BE2C (cell line): ENCODE data around the gene DPM2.

Source experiments
- DNase-seq: peaks from one replicate; pipeline ENCODE4 v3.0.0-alpha.2; 2020
- H3K27me3 ChIP-seq: fragments of 250-450 bp; sonication (Bioruptor Pico); 2 replicates; pipeline ENCODE4 v1.5.1; 2020; ENCODE audit warnings: mild to moderate bottlenecking
- H3K36me3 ChIP-seq: fragments of 250-450 bp; sonication (Bioruptor Pico); 2 replicates; pipeline ENCODE4 v1.5.1; 2020; ENCODE audit warnings: mild to moderate bottlenecking
- H3K4me1 ChIP-seq: fragments of 250-450 bp; sonication (Bioruptor Pico); 2 replicates; pipeline ENCODE4 v1.5.1; 2020
- H3K4me3 ChIP-seq: 2 replicates; pipeline ENCODE4 v1.5.1; 2011; ENCODE audit warnings: low read depth, low read length
- H3K9me3 ChIP-seq: fragments of 250-450 bp; sonication (Bioruptor Pico); 2 replicates; pipeline ENCODE4 v1.5.1; 2020
- TF ChIP-seq, protein P1 (sequence below): IDR thresholded peaks from 2 replicates; pipeline ENCODE4 v1.5.1; 2012; ENCODE audit warnings: mild to moderate bottlenecking, low read depth, low read length

DPM2 gene

DNA sequence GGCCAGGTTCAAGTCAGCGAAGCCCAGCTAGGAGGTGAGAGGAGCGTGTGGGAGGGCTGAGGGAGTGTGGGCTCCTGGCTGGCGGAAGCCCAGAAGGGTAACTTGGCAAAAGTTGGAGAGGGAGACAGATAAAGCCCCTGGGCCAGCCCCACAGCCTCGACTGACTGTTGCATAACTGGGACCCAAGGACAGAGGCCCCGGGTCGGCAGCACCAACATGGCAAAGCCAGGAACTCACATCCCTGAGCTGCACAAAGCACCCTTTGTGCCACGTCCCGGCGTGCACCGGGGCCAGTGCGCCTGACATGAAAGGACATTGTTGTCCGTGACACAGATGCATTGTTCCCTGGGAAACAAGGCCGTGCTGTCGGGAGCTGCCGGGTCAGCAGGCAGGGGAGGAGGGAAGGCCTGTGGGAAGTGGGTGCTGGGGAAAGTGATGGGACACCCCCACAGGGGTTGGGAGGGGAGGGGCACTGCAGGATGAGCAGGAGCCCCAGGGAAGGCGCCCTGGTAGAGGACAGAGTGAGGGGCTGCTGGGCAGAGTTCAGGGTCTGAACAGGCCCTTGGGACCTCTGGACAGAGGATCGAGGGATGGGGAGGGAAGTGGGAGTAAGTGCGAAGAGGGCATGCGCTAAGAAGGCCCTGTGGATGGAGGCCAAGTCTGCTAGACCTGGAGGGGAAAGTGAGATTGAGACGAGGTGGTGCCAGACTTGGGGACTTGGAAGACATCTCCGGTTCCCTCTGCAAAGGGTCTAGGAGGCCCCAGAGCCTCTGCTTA is 13.0 kb upstream of the DPM2 start:
- Histone ChIP-seq H3K4me3 (no peak overlapping the region), H3K27me3 (no peaks in the 10 kb centered on the region), H3K36me3 (no peaks in the 10 kb centered on the region), H3K4me1 (peaks cover 24% of the 10 kb centered on the region), H3K9me3 (no peaks in the 10 kb centered on the region)
- no peak for DNase-seq
- TF ChIP-seq, protein P1, sequence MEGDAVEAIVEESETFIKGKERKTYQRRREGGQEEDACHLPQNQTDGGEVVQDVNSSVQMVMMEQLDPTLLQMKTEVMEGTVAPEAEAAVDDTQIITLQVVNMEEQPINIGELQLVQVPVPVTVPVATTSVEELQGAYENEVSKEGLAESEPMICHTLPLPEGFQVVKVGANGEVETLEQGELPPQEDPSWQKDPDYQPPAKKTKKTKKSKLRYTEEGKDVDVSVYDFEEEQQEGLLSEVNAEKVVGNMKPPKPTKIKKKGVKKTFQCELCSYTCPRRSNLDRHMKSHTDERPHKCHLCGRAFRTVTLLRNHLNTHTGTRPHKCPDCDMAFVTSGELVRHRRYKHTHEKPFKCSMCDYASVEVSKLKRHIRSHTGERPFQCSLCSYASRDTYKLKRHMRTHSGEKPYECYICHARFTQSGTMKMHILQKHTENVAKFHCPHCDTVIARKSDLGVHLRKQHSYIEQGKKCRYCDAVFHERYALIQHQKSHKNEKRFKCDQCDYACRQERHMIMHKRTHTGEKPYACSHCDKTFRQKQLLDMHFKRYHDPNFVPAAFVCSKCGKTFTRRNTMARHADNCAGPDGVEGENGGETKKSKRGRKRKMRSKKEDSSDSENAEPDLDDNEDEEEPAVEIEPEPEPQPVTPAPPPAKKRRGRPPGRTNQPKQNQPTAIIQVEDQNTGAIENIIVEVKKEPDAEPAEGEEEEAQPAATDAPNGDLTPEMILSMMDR = no peak

DNA sequence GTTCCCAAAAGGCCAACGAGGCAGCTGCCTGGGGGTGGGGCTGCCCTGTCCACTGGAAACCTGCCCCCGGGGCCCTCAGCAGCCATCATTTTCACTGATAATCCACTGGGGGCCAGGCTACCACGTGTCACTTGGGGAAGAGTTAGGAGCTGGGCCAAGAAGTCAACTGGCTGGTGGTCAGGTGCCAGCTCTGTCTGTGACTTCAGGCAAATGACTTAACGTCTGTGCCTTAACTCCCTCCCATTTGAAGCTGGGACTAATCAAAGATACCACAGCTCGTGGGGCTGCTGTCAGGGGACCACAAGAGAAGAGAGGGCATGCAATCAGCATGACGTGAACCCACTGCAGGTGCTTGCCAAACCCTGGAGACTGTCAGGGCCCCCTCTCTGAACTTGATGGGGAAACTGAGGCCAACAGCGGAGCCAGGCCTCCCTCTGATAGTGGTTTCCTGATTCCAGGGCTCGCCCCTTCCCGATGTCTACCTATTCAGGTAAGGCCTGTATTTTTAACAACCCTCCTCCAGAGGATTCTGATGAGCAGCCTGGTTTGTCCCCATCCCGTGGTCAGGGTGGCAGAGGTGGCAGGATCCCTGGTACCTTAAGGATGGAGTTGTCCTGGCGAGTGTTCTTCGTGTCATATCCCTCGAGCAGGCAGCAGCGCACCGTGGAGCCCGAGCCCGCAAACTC is 12.3 kb upstream of the DPM2 start:
- Histone ChIP-seq H3K4me3 (no peak overlapping the region), H3K9me3 (no peaks in the 10 kb centered on the region), H3K4me1 (peaks cover 17% of the 10 kb centered on the region), H3K36me3 (peaks cover under 1% of the 10 kb centered on the region), H3K27me3 (no peaks in the 10 kb centered on the region)
- TF ChIP-seq, protein P1 = no peak
- no peak for DNase-seq

DNA sequence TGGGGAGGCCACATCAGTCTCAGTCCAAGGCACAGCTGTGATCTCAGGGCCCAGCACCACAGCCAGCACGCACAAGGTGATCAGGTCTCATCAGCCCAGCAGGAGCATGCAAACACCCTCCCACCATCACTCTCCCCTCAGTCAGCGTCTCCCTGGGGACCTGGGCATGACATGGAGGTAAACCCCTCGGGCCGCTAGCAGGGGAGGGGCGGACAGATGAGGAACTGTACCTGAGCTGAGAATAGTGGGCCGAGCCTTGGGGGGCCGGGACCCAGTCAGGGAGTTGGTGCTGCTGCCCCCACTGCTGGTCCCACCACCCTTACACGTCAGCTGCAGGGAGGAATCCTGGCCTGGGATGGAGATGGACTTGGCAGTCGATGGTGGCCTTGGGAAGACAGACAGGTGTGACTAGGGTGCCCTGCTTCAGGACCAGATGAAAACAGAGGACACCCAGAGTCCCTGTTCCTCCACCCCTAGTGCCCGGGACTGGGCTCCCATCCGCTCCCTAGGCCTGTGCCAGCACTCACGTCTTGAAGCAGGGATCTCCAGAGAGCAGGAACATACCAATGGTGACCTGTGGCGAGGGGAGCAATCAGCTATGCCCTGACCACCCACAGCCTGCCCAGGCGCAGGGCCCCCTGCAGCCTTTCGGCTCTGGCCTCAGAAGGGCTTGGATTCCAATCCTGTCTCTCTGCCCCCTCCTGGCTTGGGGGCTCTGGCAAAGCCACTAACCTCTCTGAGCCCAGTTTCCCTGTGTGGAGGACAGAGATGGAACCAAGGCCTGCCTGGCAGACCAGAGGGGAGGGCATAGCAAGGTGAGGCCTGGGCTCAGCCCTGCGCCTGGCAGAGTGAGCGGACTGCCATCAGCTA is 10.4 kb upstream of the DPM2 start:
- Histone ChIP-seq H3K36me3 (peaks cover 12% of the 10 kb centered on the region), H3K27me3 (no peaks in the 10 kb centered on the region), H3K4me3 (no peak overlapping the region), H3K9me3 (no peaks in the 10 kb centered on the region), H3K4me1 (peaks cover 18% of the 10 kb centered on the region)
- DNase-seq = no peak
- TF ChIP-seq, protein P1 = no peak

DNA sequence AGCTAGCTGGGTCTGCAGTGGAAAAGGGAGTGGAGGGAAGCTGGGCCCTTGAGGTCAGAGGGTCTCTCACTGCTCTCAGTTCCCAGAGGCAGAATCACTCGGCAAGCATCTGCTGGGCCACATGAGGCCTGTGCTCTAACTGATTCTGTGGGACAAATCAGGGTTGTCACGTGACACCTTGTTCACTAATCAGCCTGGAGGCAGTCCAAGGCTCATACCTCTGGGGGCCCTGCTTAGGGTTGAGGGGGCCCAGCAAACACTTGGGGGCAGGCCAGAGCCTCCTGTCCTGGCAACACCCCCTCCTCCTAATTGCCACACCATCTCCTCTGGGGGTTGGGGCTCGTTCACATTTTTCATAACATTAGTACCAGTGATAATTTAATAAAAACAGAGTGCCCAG is 9.1 kb upstream of the DPM2 start:
- DNase-seq = no peak
- Histone ChIP-seq H3K9me3 (no peaks in the 10 kb centered on the region), H3K4me3 (no peak overlapping the region), H3K4me1 (peaks cover 24% of the 10 kb centered on the region), H3K27me3 (no peaks in the 10 kb centered on the region), H3K36me3 (peaks cover 22% of the 10 kb centered on the region)
- TF ChIP-seq, protein P1 = no peak

DNA sequence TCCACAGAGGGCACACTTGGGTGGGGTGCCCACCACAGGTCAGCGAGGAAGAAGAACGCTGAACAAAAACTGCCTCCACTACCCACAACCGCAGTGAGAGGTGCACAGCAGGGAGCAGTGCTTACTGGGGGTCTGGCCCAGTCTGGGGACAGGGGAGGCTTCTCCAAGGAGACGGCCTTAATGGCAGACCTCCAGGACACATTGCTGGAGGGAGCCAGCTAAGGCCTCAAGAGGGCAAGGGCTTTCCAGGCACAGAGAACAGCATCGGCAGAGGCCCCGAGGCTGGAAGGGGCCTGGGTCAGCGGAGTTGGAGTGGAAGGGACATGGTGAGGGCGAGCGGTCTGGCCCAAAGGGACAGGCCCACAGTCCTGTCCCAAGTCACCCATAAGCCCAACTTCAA is 8.3 kb upstream of the DPM2 start:
- Histone ChIP-seq H3K27me3 (no peaks in the 10 kb centered on the region), H3K4me3 (no peak overlapping the region), H3K9me3 (no peaks in the 10 kb centered on the region), H3K36me3 (peaks cover 22% of the 10 kb centered on the region), H3K4me1 (peaks cover 20% of the 10 kb centered on the region)
- TF ChIP-seq, protein P1 = no peak
- no peak for DNase-seq
